Measurements from ENCODE around the gene MTERF1.
A peak's percentile ranks its signal among the peaks of the same experiment; 100 is the strongest.

MTERF1 gene, protein sequence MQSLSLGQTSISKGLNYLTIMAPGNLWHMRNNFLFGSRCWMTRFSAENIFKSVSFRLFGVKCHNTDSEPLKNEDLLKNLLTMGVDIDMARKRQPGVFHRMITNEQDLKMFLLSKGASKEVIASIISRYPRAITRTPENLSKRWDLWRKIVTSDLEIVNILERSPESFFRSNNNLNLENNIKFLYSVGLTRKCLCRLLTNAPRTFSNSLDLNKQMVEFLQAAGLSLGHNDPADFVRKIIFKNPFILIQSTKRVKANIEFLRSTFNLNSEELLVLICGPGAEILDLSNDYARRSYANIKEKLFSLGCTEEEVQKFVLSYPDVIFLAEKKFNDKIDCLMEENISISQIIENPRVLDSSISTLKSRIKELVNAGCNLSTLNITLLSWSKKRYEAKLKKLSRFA

DNA sequence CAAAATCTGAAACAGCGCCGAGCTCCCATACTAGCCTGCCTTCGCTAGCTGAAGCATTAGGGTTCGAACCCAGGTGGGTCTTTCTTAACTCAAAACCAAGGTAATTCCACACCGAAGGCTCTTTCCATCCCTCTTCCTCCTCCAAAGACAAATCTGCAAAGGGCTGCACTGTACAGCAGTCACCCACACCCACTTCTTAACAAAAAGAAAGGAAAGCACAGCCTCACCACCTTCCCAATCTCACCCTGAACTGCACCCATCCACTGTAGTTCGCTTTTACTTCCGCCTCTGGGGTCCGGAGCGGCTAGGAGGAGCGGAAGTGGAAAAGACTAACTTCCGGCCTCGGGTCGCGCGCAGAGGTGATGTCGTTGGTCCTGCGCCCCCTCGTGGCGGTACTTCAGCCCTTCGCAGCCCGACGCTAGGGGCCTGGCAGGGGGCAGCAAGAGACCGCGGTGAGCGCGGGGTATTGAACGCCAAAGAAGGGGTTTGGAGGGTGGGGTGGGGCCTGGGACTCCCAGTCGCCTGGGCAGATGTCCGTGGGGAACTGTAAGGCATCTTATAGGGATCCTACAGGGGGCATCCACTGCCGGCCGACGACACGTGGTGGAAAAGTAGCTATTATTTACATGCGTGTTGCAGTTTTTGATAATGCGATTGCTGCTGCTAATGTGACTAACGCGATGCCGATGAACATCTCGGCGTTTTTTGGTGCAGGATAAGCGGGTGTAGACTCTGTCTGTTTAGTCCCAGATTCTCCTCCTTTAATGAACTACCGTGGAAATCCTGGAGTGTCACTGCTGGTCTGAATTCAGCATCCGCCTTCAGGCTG, at the start of gene MTERF1:
TSS of gene MTERF1 (minus strand) at position 290 of the 829 bp plus-strand sequence. CDS start 619 bp downstream, outside the sequence.
- Histone ChIP-seq H3K4me1 (ENCODE audit: control insufficient read depth, insufficient read depth, low read length) (peaks cover 22% of the 10 kb centered on the region), H3K27me3 (replicated peaks; ENCODE audit: control insufficient read depth, insufficient read depth, low read length) (no peaks in the 10 kb centered on the region)
- peak; percentile 99 for DNase-seq (ENCODE audit: low read depth)

DNA sequence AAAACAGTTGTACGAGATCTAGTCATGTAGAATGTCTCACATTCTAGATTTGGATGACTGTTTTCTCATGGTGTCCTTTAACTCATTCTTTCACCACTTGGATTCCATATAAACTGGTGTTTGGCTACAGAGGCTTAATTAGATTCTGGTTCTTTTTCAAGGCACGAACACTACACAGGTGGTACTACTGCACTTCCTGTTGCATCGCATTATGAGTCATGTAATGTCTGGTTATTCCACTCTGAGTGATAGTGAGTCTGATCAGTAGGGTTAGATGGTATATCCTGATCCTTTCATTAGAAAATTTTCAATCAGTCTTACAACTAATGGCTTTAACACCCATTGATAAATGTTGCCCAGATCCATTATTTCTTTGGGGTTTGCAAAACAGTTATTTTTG, 49.0 kb upstream of the MTERF1 start:
- no peak overlapping the region for H3K9ac ChIP-seq (ENCODE audit: low read length)
- H3K4me1 ChIP-seq (ENCODE audit: control insufficient read depth, insufficient read depth, low read length): no peaks in the 10 kb centered on the region
- no peak overlapping the region for H3K4me3 ChIP-seq (ENCODE audit: low read length)
- no peaks in the 10 kb centered on the region for H3K36me3 ChIP-seq (ENCODE audit: control insufficient read depth, insufficient read depth, low read length, severe bottlenecking)
- DNase-seq (ENCODE audit: low read depth): no peak
- H3K9me3 ChIP-seq (ENCODE audit: control insufficient read depth, low read length): no peaks in the 10 kb centered on the region
- H3K27me3 ChIP-seq (replicated peaks; ENCODE audit: control insufficient read depth, insufficient read depth, low read length): peaks cover 3% of the 10 kb centered on the region

More for the DNA sequence above, at the start of gene MTERF1:
- Histone ChIP-seq H3K9ac (ENCODE audit: low read length) (peak within 1 kb of the TSS; percentile 93), H3K36me3 (ENCODE audit: control insufficient read depth, insufficient read depth, low read length, severe bottlenecking) (no peaks in the 10 kb centered on the region), H3K9me3 (ENCODE audit: control insufficient read depth, low read length) (no peaks in the 10 kb centered on the region), H3K4me3 (ENCODE audit: low read length) (peak within 1 kb of the TSS; percentile 95)

DNA sequence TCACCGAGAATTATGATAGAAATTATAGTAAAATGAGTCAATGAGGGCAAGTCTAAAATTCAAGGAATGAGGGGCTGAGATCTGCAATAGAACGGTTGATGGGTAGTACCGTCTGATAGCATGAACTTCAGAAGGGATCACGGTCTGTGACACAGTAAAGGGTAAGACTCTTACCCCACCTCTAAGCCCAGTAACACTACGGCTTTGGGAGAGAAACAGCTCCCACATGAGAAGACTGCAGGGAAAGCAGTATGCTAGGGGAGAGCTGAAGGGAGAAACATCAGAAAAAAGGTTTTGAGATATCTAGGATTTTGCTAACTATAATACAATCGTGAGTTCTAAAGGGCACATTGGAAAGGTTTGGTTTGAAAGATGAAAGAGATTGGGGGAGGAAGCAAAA, 47.4 kb upstream of the MTERF1 start:
- Histone ChIP-seq H3K4me3 (ENCODE audit: low read length) (no peak overlapping the region), H3K36me3 (ENCODE audit: control insufficient read depth, insufficient read depth, low read length, severe bottlenecking) (no peaks in the 10 kb centered on the region), H3K4me1 (ENCODE audit: control insufficient read depth, insufficient read depth, low read length) (no peaks in the 10 kb centered on the region), H3K9me3 (ENCODE audit: control insufficient read depth, low read length) (no peaks in the 10 kb centered on the region), H3K9ac (ENCODE audit: low read length) (no peak overlapping the region), H3K27me3 (replicated peaks; ENCODE audit: control insufficient read depth, insufficient read depth, low read length) (peaks cover 3% of the 10 kb centered on the region)
- no peak for DNase-seq (ENCODE audit: low read depth)

DNA sequence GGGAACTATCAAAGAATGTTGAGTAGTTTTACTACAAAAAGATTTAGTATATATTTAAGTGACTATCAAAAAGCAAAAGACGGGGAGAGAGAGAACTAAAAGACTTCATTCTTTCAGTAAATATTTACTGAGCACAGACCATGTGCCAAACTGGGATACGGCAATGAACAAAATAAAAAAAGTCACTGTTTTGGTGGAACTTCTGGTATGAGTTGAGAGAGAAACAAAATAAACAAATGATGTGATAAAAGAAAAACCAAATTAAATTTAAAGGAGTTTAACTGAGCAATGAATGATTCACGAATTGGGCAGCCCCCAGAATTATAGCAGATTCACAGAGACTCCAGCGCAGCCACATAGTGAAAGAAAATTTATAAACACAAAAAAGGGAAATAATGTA, 42.4 kb upstream of the MTERF1 start:
- Histone ChIP-seq H3K36me3 (ENCODE audit: control insufficient read depth, insufficient read depth, low read length, severe bottlenecking) (no peaks in the 10 kb centered on the region), H3K4me3 (ENCODE audit: low read length) (no peak overlapping the region), H3K9ac (ENCODE audit: low read length) (no peak overlapping the region), H3K27me3 (replicated peaks; ENCODE audit: control insufficient read depth, insufficient read depth, low read length) (peaks cover 1% of the 10 kb centered on the region), H3K9me3 (ENCODE audit: control insufficient read depth, low read length) (no peaks in the 10 kb centered on the region), H3K4me1 (ENCODE audit: control insufficient read depth, insufficient read depth, low read length) (no peaks in the 10 kb centered on the region)
- DNase-seq (ENCODE audit: low read depth): no peak

DNA sequence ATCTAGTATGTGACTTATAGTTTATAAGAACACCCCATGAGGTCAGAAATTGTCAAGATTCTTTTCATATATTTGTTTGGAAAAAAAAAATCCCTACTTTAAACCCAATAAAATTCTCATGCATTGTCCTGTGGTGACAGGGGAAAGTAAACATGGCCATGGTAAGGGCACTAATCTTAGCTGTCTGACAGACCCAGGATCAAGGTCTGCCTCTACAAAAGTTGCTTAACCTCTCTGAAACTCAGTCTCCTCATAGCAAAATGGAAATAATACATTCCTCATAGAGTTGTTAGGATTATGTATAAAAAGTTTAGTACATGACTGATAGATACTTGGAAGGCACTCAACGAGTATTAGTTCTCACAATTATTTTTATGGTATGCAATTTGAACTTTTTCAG, 37.9 kb upstream of the MTERF1 start:
- Histone ChIP-seq H3K4me3 (ENCODE audit: low read length) (no peak overlapping the region), H3K9ac (ENCODE audit: low read length) (no peak overlapping the region), H3K4me1 (ENCODE audit: control insufficient read depth, insufficient read depth, low read length) (peaks cover 18% of the 10 kb centered on the region), H3K27me3 (replicated peaks; ENCODE audit: control insufficient read depth, insufficient read depth, low read length) (no peaks in the 10 kb centered on the region), H3K9me3 (ENCODE audit: control insufficient read depth, low read length) (no peaks in the 10 kb centered on the region), H3K36me3 (ENCODE audit: control insufficient read depth, insufficient read depth, low read length, severe bottlenecking) (no peaks in the 10 kb centered on the region)
- no peak for DNase-seq (ENCODE audit: low read depth)

DNA sequence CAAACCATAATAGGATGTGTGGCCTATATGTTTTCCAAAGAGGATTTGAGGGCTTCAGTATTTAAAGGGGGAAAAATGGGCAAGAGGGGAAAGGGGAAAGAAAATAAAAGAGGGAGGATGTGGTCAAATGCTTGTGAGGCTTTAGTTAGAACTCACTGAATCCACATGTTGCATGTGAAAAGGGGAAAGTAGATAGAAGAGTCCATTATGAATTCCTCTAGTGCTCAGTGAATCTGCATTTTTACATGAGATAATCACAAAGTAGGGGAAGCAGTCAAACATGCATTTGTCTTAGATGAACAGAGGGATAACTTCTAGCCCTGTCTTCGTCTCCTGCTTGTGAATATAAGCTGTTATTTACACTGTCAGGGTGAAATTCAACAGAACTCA, 35.5 kb upstream of the MTERF1 start:
- Histone ChIP-seq H3K4me3 (ENCODE audit: low read length) (no peak overlapping the region), H3K27me3 (replicated peaks; ENCODE audit: control insufficient read depth, insufficient read depth, low read length) (no peaks in the 10 kb centered on the region), H3K9ac (ENCODE audit: low read length) (no peak overlapping the region), H3K4me1 (ENCODE audit: control insufficient read depth, insufficient read depth, low read length) (peaks cover 25% of the 10 kb centered on the region), H3K36me3 (ENCODE audit: control insufficient read depth, insufficient read depth, low read length, severe bottlenecking) (no peaks in the 10 kb centered on the region), H3K9me3 (ENCODE audit: control insufficient read depth, low read length) (no peaks in the 10 kb centered on the region)
- no peak for DNase-seq (ENCODE audit: low read depth)

DNA sequence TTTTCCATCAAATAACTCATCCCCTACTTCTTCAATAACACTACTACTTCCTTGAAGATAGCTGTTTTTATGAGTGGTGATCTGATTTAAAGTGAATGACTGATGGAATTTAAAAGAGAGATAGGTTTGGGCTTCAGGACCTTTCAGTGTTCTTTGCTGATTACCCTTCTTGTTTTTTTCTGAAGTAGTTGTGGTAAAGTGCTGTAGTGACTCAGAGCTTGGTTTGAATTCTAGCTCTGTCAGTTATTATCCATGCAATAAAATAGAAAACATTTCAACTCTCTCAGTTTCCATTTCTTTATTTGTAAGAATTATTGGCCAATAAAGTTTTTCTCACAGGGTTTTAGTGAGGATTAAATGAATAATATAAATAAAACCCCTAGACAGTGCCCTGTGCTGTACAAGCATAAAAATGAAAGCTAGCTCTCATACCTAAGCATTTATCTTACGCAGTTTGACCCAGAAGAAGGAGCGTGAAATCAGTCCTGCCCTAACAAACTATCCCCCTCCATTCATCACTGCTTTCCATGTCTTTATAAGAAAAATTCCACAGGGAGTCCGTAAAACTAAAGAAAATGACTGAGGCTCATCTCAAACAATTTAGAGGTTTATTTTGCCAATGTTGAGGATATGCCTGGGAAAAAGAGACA, 35.0 kb upstream of the MTERF1 start:
- no peak overlapping the region for H3K4me3 ChIP-seq (ENCODE audit: low read length)
- H3K27me3 ChIP-seq (replicated peaks; ENCODE audit: control insufficient read depth, insufficient read depth, low read length): no peaks in the 10 kb centered on the region
- H3K9me3 ChIP-seq (ENCODE audit: control insufficient read depth, low read length): no peaks in the 10 kb centered on the region
- H3K36me3 ChIP-seq (ENCODE audit: control insufficient read depth, insufficient read depth, low read length, severe bottlenecking): no peaks in the 10 kb centered on the region
- peak; percentile 10 for DNase-seq (ENCODE audit: low read depth)
- peaks cover 25% of the 10 kb centered on the region for H3K4me1 ChIP-seq (ENCODE audit: control insufficient read depth, insufficient read depth, low read length)
- H3K9ac ChIP-seq (ENCODE audit: low read length): no peak overlapping the region

DNA sequence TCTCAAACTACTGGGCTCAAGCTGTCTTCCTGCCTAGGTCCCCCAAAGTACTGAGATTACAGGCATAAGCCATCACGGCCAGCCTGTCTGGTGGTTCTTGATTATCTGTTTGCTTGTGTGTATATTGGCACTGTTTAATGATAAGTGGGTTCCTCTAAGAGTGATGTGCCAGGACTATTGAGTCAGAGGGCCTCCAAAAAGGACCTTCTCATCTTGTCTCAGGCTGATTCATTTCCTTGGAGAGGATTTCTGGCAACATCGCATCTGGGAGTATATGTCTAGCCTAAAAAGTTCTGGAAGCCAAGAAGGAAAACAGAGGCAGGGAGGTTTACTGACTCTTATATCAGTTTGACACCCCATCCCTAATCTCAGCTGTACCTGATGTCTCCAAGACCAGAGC, 33.1 kb upstream of the MTERF1 start:
- Histone ChIP-seq H3K9me3 (ENCODE audit: control insufficient read depth, low read length) (no peaks in the 10 kb centered on the region), H3K9ac (ENCODE audit: low read length) (no peak overlapping the region), H3K4me3 (ENCODE audit: low read length) (peak overlapping the region; percentile 1), H3K4me1 (ENCODE audit: control insufficient read depth, insufficient read depth, low read length) (peaks cover 25% of the 10 kb centered on the region), H3K36me3 (ENCODE audit: control insufficient read depth, insufficient read depth, low read length, severe bottlenecking) (no peaks in the 10 kb centered on the region), H3K27me3 (replicated peaks; ENCODE audit: control insufficient read depth, insufficient read depth, low read length) (no peaks in the 10 kb centered on the region)
- DNase-seq (ENCODE audit: low read depth): peak; percentile 21

DNA sequence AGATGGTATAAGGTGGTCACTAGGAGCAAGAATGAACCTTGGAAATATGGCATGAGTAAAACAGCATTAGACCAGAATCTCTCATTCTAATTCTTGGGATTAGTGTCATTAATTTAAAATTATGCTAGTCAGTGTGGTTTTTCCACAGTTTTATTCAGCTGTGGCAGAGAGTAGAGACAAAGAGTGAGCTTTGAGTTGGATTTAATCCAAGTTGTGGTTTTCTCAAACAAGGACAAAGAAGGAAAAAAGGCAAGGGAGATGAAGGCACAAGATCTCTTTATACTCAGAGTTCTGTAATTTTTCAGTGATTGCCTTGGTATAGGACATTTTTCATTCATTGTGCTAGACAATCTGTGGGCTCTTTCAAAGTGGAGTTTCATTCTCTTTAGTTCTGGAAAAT, 32.0 kb upstream of the MTERF1 start:
- peaks cover 25% of the 10 kb centered on the region for H3K4me1 ChIP-seq (ENCODE audit: control insufficient read depth, insufficient read depth, low read length)
- H3K36me3 ChIP-seq (ENCODE audit: control insufficient read depth, insufficient read depth, low read length, severe bottlenecking): no peaks in the 10 kb centered on the region
- no peaks in the 10 kb centered on the region for H3K9me3 ChIP-seq (ENCODE audit: control insufficient read depth, low read length)
- no peak overlapping the region for H3K4me3 ChIP-seq (ENCODE audit: low read length)
- DNase-seq (ENCODE audit: low read depth): no peak
- no peaks in the 10 kb centered on the region for H3K27me3 ChIP-seq (replicated peaks; ENCODE audit: control insufficient read depth, insufficient read depth, low read length)
- H3K9ac ChIP-seq (ENCODE audit: low read length): no peak overlapping the region

DNA sequence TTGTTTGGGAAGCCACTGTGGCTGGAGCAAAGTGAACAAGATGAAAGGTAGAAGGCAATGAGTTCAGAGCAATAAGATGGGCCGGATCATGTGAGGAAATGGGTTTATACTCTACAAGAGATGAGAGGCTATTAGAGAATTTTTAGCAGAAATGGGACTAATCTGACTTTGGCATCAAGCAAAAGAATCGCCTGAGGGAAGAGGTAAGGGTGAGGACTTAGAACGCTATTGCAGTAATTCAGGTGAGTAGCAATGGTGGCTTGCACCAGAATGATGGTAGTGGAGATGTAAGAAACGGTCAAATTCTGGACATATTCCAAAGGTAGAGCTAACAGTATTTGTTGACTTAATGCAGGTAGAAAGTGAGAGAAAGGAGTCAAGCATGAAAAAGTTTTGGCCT, 30.6 kb upstream of the MTERF1 start:
- H3K9me3 ChIP-seq (ENCODE audit: control insufficient read depth, low read length): no peaks in the 10 kb centered on the region

DNA sequence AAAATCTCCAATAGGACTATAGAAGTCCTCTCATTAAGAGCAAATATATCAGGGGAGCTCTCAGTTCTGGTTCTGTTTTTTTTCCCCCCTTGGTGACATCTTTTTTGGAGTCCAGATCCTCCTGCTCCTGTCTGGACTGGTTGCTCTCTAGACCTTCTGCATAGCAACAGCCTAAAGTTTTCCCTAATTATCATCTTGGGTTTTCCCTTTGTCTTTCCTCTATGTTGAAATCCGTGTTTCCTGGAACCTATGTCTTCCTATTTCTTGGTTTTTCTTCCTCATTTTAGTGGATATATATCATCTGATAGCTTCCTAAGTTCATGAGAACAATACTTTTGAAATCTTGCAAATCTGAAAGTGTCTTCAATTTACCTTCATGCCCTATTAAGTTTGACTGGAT, 29.7 kb upstream of the MTERF1 start:
- H3K9me3 ChIP-seq (ENCODE audit: control insufficient read depth, low read length): no peaks in the 10 kb centered on the region
- no peak overlapping the region for H3K9ac ChIP-seq (ENCODE audit: low read length)
- peaks cover 23% of the 10 kb centered on the region for H3K4me1 ChIP-seq (ENCODE audit: control insufficient read depth, insufficient read depth, low read length)
- H3K36me3 ChIP-seq (ENCODE audit: control insufficient read depth, insufficient read depth, low read length, severe bottlenecking): no peaks in the 10 kb centered on the region
- H3K4me3 ChIP-seq (ENCODE audit: low read length): no peak overlapping the region
- no peak for DNase-seq (ENCODE audit: low read depth)
- no peaks in the 10 kb centered on the region for H3K27me3 ChIP-seq (replicated peaks; ENCODE audit: control insufficient read depth, insufficient read depth, low read length)

More for the DNA sequence above, 30.6 kb upstream of the MTERF1 start:
- Histone ChIP-seq H3K36me3 (ENCODE audit: control insufficient read depth, insufficient read depth, low read length, severe bottlenecking) (no peaks in the 10 kb centered on the region), H3K27me3 (replicated peaks; ENCODE audit: control insufficient read depth, insufficient read depth, low read length) (no peaks in the 10 kb centered on the region), H3K4me3 (ENCODE audit: low read length) (no peak overlapping the region), H3K4me1 (ENCODE audit: control insufficient read depth, insufficient read depth, low read length) (peaks cover 25% of the 10 kb centered on the region), H3K9ac (ENCODE audit: low read length) (no peak overlapping the region)
- DNase-seq (ENCODE audit: low read depth): no peak
